CD14-positive monocyte (primary cell): ENCODE data around the gene WDR72. TPM values are rescaled to one million over a fixed set of nuclear protein-coding genes. Genes with fewer than 3 reads are reported as not detected.

Source experiments
- DNase-seq, 3 donors: peaks; one replicate each; pipeline ENCODE4 v3.0.0-alpha.2; 2011 to 2022
- H2AFZ ChIP-seq: 2 replicates; pipeline ENCODE4 v1.6.0; 2012; ENCODE audit warnings: mild to moderate bottlenecking, low read depth, low read length, inconsistent platforms; ENCODE audit not compliant: insufficient read depth, poor library complexity, severe bottlenecking
- H3K27ac ChIP-seq, 2 donors: 1 replicate in 1 of 2; 2 replicates in 1 of 2; pipeline ENCODE4 v1.5.1; 2012 to 2013; ENCODE audit warnings: low read length in 2 of 2, control low read depth in 1 of 2, inconsistent platforms in 1 of 2, low read depth in 1 of 2, mild to moderate bottlenecking in 1 of 2
- H3K27me3 ChIP-seq, 2 donors: one replicate each; pipeline versions ENCODE4 v1.6.0 to v1.6.1; 2011 to 2013; ENCODE audit warnings: low read length in 2 of 2; ENCODE audit not compliant: control insufficient read depth in 2 of 2, insufficient read depth in 2 of 2
- H3K36me3 ChIP-seq, 2 donors: replicated peaks in 1 of 2; 1 replicate in 1 of 2; 2 replicates in 1 of 2; pipeline versions ENCODE4 v1.5.1 to v1.6.1; 2012 to 2013; ENCODE audit warnings: low read length in 2 of 2, control low read depth in 1 of 2, inconsistent platforms in 1 of 2, mild to moderate bottlenecking in 1 of 2; ENCODE audit not compliant: insufficient read depth in 2 of 2, control insufficient read depth in 1 of 2
- H3K4me1 ChIP-seq, 2 donors: 1 replicate in 1 of 2; 2 replicates in 1 of 2; pipeline versions ENCODE4 v1.5.1 to v1.6.1; 2012 to 2013; ENCODE audit warnings: low read length in 2 of 2, control low read depth in 1 of 2, inconsistent platforms in 1 of 2, mild to moderate bottlenecking in 1 of 2, moderate library complexity in 1 of 2; ENCODE audit not compliant: insufficient read depth in 2 of 2, control insufficient read depth in 1 of 2
- H3K4me2 ChIP-seq: replicated peaks from 2 replicates; pipeline ENCODE3; 2012; ENCODE audit warnings: low read length, moderate library complexity, mild to moderate bottlenecking; ENCODE audit not compliant: poor library complexity, severe bottlenecking; ENCODE audit errors: extremely low read depth
- H3K4me3 ChIP-seq, 3 experiments: fragments of 200-600 bp in 1 of 3; sonication (generic) in 1 of 3; replicated peaks in 1 of 3; 1 replicate in 2 of 3; 2 replicates in 1 of 3; pipeline ENCODE4 v1.5.1; 2011 to 2013; ENCODE audit warnings: low read length in 3 of 3, mild to moderate bottlenecking in 3 of 3, control low read depth in 2 of 3, low read depth in 2 of 3, inconsistent platforms in 1 of 3, moderate library complexity in 1 of 3
- H3K79me2 ChIP-seq: 2 replicates; pipeline ENCODE4 v1.6.0; 2012; ENCODE audit warnings: mild to moderate bottlenecking, control low read depth, inconsistent platforms, low read length, moderate library complexity; ENCODE audit not compliant: insufficient read depth
- H3K9ac ChIP-seq: 2 replicates; pipeline ENCODE4 v1.6.0; 2017; ENCODE audit warnings: low read length, mild to moderate bottlenecking; ENCODE audit not compliant: insufficient read depth, poor library complexity, severe bottlenecking
- H3K9me3 ChIP-seq, 2 donors: replicated peaks in 1 of 2; 1 replicate in 1 of 2; 2 replicates in 1 of 2; pipeline versions ENCODE4 v1.5.1 to v1.6.1; 2012 to 2013; ENCODE audit warnings: low read length in 2 of 2, control low read depth in 1 of 2; ENCODE audit not compliant: control insufficient read depth in 1 of 2, insufficient read depth in 1 of 2
- H4K20me1 ChIP-seq: 2 replicates; pipeline ENCODE4 v1.6.0; 2012; ENCODE audit warnings: mild to moderate bottlenecking, low read length, control low read depth, moderate library complexity; ENCODE audit not compliant: insufficient read depth
- H3K27ac Mint-ChIP-seq, 7 donors: one replicate each; pipeline ENCODE4 v1.8.0; 2020; ENCODE audit warnings: mild to moderate bottlenecking in 7 of 7, mixed read lengths in 7 of 7, moderate library complexity in 6 of 7, inconsistent platforms in 2 of 7
- H3K27me3 Mint-ChIP-seq, 3 donors: one replicate each; pipeline ENCODE4 v1.8.0; 2021 to 2022; ENCODE audit warnings: low read depth in 3 of 3, mild to moderate bottlenecking in 3 of 3, mixed read lengths in 3 of 3, moderate library complexity in 3 of 3, inconsistent platforms in 1 of 3
- H3K36me3 Mint-ChIP-seq, 2 donors: one replicate each; pipeline ENCODE4 v1.8.0; 2020; ENCODE audit warnings: mixed read lengths in 2 of 2, inconsistent platforms in 1 of 2, mild to moderate bottlenecking in 1 of 2
- H3K4me1 Mint-ChIP-seq: one replicate; pipeline ENCODE4 v1.8.0; 2020; ENCODE audit warnings: mild to moderate bottlenecking, mixed read lengths
- H3K4me3 Mint-ChIP-seq, 2 donors: one replicate each; pipeline ENCODE4 v1.8.0; 2020; ENCODE audit warnings: mild to moderate bottlenecking in 2 of 2, mixed read lengths in 2 of 2, moderate library complexity in 1 of 2
- H3K9me3 Mint-ChIP-seq, 7 donors: one replicate each; pipeline ENCODE4 v1.8.0; 2020 to 2022; ENCODE audit warnings: mixed read lengths in 7 of 7, mild to moderate bottlenecking in 6 of 7, moderate library complexity in 6 of 7, inconsistent platforms in 2 of 7
- WGBS: methylation state at CpG from one replicate; pipeline ENCODE4 v1.1.5; 2013; ENCODE audit warnings: missing lambda C conversion rate; ENCODE audit not compliant: insufficient coverage; 5-methylcytosine and 5-hydroxymethylcytosine counted together
- intact Hi-C, 2 donors: fragments of 100-400 bp; cut with micrococcal nuclease; formaldehyde crosslinking; loops; one replicate each; pipeline versions ENCODE4 v1.15.0 to v1.15.1; 2023
- polyA plus RNA-seq, 3 donors: library from polyadenylated mRNA; depleted of rRNA in 1 of 3; unstranded in 2 of 3; stranded (reverse) in 1 of 3; fragments of 300-500 nt in 2 of 3; fragments of >200 nt in 1 of 3; fragmentation: Illumina TruSeq in 2 of 3; gene quantifications; 1 replicate in 2 of 3; 2 replicates in 1 of 3; pipeline ENCODE4 v1.2.3, GENCODE V29; 2012 to 2021
- TF ChIP-seq, protein P1 (sequence below): fragments of 200-600 bp; IDR thresholded peaks from one replicate; pipeline ENCODE4 v1.8.0; 2022; ENCODE audit warnings: antibody characterized with exemption, mild to moderate bottlenecking

Gene WDR72
- polyA plus RNA-seq, 3 donors = not detected

DNA sequence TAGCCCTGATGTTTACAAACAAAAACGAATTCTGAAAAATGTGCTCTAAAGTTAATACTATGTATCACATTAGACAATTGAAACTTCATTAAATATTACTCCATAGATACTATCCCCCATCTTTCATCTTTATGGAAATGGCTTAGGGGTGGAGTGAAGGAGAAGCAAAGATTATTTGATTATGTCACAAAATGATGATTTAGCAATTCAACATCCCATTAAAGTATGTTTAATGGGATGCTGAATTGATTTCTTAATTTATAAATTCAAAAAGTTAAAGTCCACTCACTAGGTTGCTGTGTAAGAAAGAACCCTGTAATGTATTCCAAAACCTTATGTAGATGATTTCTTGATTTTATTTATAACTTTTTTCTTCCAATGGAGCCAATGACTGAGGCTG lies 201.1 kb downstream of the WDR72 start:
- Mint-ChIP-seq H3K27me3 (peaks cover 0 to 1% (median 0%) of the 10 kb centered on the region in 3 donors), H3K36me3 (no peaks in the 10 kb centered on the region), H3K4me1 (peaks cover 5% of the 10 kb centered on the region), H3K4me3 (no peak overlapping the region), H3K9me3 (peaks cover 0 to 2% (median 0%) of the 10 kb centered on the region in 7 donors), H3K27ac (no peak overlapping the region)
- no peaks in the 10 kb centered on the region for H3K79me2 ChIP-seq
- H3K9me3 ChIP-seq = no peaks in the 10 kb centered on the region
- no peaks in the 10 kb centered on the region for H3K36me3 ChIP-seq
- H3K27ac ChIP-seq = no peak overlapping the region
- no peak for DNase-seq
- no peak overlapping the region for H3K9ac ChIP-seq
- H3K4me3 ChIP-seq = no peak overlapping the region
- H3K4me1 ChIP-seq = no peaks in the 10 kb centered on the region
- H3K4me2 ChIP-seq = no peak overlapping the region
- intact Hi-C loops = no loop called here
- WGBS = no CpG with 5 or more reads among the region's 1 CpG
- no peaks in the 10 kb centered on the region for H3K27me3 ChIP-seq
- no peak overlapping the region for H2AFZ ChIP-seq
- TF ChIP-seq, protein P1, sequence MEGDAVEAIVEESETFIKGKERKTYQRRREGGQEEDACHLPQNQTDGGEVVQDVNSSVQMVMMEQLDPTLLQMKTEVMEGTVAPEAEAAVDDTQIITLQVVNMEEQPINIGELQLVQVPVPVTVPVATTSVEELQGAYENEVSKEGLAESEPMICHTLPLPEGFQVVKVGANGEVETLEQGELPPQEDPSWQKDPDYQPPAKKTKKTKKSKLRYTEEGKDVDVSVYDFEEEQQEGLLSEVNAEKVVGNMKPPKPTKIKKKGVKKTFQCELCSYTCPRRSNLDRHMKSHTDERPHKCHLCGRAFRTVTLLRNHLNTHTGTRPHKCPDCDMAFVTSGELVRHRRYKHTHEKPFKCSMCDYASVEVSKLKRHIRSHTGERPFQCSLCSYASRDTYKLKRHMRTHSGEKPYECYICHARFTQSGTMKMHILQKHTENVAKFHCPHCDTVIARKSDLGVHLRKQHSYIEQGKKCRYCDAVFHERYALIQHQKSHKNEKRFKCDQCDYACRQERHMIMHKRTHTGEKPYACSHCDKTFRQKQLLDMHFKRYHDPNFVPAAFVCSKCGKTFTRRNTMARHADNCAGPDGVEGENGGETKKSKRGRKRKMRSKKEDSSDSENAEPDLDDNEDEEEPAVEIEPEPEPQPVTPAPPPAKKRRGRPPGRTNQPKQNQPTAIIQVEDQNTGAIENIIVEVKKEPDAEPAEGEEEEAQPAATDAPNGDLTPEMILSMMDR = no peak
- H4K20me1 ChIP-seq = no peaks in the 10 kb centered on the region

DNA sequence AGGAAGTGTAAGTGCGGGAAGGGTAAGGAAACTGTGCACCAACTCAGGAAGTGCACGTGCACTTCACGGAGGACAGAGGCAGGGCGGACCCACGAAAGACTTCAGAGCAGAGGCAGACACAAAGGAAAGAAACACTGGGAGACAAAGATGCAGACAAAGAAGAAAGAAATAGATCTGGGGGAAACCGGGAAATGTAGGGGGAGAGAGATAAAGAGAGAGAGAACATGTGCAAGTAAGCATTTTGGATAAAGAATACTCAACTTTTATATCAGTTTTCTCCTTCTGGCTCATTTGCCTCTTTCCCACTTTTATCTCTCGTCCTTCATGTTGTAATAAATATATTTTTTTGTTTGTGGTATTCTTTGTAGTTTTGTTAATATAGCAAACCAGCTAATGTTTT lies 204.2 kb downstream of the WDR72 start:
- H3K4me2 ChIP-seq = no peak overlapping the region
- no peak overlapping the region for H3K9ac ChIP-seq
- no peaks in the 10 kb centered on the region for H3K36me3 ChIP-seq
- Mint-ChIP-seq H3K4me1 (peaks cover 5% of the 10 kb centered on the region), H3K4me3 (peak overlapping the region in 1 of 2 donors; percentile 13), H3K27ac (no peak overlapping the region), H3K9me3 (peaks cover 0 to 3% (median 0%) of the 10 kb centered on the region in 7 donors), H3K36me3 (no peaks in the 10 kb centered on the region), H3K27me3 (peaks cover 0 to 1% (median 0%) of the 10 kb centered on the region in 3 donors)
- H3K4me1 ChIP-seq = no peaks in the 10 kb centered on the region
- no peaks in the 10 kb centered on the region for H4K20me1 ChIP-seq
- intact Hi-C loops = no loop called here
- H3K9me3 ChIP-seq = no peaks in the 10 kb centered on the region
- no peaks in the 10 kb centered on the region for H3K79me2 ChIP-seq
- H2AFZ ChIP-seq = no peak overlapping the region
- H3K4me3 ChIP-seq = no peak overlapping the region
- no peaks in the 10 kb centered on the region for H3K27me3 ChIP-seq
- DNase-seq = no peak
- TF ChIP-seq, protein P1 = no peak
- WGBS = 2% methylated on average over 5 of the region's 7 CpGs
- H3K27ac ChIP-seq = no peak overlapping the region
